NCI-H2227 (cell line): ENCODE measurements around the gene ISM1.

Source experiments
- DNase-seq: peaks from one replicate; lab custom pipeline; 2025; ENCODE audit not compliant: unreplicated experiment; lab: John Stamatoyannopoulos, UW

Gene ISM1

DNA sequence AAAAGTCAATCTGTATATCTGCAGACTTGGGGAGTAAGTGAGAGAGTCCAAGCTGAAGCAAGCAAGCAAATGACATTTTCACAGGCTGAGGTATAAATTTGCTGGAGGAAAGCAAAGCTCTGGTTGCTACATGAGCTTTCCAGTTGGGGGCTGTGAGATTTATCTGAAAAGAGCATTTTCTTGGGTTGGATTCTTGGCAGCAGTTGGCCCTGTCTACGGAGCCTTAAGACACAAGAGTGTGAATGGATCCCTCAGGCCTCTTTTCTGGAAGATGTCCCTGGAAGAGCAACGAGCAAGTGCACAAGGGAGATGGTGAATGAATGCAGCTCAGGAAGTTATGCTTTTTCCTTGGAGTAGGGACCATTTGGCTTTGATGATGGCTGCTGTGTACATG, 30.8 kb downstream of the ISM1 start:
- DNase-seq, result no peak

DNA sequence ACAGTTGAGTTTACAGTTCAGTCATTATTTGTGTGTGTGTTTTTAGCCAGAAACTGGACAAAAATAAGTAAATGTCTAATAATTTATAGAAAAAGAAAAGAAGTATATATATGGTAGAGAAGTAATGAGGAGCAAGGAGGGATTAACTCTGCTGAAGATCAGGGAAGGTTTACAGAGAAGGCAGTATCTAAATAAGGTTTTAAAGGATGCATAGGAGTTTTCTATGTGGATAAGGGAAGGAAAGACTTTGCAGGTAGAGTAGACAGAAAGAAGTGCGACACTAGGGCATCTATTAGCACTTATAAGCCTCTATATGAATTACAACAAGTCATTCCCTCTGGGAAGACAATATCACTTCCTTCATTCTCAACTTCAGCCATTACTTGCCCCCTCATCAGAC, 34.3 kb downstream of the ISM1 start:
- no peak for DNase-seq

DNA sequence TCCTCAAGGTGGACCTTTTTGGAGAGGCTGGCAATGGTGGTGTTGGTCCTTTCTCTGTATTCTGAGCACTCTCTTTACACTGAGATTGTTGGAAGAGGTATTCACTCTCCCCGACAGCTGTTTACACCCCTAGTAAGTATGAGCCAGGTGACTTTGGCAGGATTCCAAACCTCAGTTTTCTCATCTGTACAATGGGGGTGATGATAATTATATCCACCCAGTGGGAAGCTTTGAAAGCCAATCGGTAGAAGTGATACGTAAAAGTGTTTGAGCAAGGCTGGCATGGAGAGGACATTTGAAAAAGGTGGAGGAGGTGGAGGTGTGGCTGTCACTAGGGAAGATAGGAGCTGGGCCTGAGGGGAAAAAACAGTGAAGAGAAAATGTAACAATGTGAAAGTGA, 35.5 kb downstream of the ISM1 start:
- DNase-seq, result no peak

DNA sequence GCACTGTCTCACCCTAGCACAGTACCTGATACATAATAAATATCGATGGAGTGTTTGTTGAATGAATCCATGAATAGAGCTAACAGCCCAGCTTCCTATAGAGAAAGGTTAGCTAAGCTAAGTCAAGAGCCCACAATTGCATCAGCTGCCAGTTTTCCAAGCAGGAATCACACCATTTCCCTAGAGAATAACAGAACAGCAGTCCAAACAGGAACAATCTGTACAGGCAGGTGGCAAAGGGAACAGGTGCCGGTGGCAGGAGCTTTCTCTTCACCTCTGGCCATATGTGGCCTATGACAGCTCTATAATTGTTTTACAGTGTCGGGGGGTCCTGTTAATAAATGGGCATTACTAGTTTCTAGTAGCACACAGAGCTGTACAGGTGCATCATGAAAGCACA, 38.8 kb downstream of the ISM1 start:
- DNase-seq, result no peak

DNA sequence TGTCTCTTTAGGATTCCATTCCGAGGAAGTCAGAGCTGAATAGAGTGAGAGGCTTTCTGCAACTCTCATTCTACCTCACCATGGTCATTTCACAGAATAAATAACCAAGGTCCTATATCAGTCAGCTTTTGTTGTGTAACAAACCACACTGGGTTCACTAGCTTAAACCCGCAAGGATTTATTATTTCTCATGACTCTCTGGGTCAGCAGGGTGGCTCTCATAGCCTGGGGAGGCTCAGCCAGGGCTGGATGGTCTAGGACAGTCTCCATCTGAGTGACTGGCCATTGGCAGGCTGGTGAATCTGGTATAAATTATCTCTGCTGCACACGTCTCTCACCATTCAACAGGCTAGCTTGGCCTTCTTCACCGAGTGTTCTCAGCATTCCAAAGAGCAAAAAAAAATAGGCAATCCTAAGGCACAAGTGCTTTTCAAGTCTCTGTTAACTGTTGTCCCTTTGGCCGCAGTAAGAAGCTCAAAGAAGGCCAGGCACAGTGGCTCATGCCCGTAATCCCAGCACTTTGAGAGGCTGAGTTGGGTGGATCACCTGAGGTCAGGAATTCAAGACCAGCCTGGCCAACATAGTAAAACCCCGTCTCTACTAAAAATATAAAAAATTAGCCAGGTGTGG, 39.7 kb downstream of the ISM1 start:
- DNase-seq, result no peak

DNA sequence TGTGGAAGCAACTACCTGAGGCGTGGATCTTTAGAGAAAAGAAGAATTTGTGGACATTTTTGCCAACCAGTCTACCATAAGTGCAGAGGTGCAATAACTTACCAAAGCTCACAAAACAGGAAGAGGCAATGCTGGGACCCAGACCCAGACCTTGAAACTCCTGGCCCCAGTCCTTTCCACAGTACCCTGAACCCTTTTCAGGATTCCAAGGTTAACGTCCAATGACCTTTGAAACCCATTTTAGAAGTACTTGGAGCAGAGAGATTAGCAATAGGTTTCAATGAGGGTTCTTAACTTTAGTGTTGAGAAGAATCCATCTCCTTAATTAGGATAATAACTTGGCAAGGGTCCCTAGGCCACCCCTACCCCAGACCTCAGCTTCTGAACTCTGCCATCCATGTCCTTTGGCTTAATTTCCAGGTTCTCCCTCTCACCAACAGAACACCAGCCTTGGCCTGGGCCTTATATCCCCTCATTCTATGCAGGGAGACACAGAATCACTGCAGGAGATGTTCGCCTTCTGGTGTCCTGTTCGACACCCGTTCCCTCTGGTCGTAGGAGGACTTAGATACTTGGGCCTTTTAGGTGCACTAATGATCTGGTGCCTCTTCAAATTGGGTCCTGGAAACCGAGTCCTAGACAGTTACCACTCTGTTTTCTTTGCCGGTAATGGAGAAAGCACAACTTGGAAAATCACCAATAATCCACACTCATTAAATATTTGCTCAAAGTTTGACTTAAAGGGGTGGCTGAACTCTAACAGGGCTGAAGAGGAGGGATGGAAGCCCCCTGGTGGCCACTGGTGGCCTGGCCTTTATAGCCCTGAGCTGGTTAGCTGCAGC, 40.6 kb downstream of the ISM1 start:
- DNase-seq, result peak; percentile 27

DNA sequence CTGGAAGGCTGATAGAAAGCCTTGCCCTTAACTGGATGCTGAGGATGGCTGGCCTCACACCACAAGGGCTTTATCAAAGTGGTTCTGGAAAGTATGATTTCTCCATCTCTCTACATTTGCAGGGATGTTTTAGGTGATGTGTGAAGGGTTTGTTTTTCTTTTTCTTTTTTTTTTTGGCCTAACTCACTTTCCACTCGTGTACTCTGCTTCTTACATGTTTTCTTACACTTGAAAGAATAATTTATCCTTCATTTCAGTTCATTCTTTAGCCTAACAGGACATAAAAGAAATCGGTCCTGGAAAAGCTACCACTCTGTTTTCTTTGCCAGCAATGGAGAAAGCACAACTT, 41.2 kb downstream of the ISM1 start:
- no peak for DNase-seq

DNA sequence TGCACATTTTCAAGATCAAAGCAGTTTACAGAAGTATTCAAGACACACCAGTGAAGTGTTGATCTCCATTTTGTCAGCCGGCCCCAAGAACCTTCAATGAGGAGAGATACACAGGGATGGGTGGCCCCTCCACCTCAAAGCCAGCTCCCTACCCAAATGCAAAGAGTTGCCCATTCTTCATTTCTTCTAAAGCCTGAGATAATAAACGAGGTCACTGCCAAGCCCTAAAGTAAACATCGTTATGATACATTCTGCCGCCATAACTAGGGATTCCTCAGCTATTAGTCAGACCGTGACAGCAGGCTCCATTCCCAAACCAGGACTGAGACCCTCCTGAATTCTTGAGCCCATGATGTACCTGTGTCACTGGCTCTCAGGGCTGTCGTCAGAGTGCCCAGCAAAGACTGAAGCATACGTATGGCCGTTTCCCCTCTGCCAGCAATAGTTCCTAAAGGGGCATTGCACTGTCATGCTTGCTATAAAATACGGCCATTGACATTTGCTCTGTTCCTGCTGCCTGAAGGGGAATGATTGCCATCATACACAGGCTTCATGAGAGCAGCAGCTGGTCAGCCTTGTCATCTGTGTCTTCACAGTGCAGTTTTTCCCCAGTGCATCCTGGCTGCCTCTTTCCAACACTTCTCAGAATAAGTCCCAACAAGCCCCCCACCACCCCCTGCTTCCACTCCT, 41.7 kb downstream of the ISM1 start:
- no peak for DNase-seq

DNA sequence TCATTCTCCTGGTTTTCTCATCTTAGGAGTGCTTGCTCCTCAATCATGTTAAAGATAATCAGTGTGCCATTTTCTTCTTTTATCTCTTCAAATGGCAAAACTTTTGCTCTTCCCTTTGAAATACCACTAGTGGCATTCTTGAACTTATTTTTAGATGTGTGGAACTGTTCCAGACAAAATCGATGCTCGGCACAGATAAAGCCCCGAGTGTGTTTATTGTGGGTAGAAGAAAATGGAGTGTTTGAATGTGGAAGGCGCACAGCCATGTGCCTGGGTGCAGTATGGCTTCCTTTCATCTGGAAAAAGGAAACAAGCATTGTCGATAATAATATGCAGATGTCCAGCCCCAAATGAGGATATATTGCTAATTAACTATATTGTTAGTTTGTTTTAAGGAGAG, 42.4 kb downstream of the ISM1 start:
- DNase-seq, result no peak

DNA sequence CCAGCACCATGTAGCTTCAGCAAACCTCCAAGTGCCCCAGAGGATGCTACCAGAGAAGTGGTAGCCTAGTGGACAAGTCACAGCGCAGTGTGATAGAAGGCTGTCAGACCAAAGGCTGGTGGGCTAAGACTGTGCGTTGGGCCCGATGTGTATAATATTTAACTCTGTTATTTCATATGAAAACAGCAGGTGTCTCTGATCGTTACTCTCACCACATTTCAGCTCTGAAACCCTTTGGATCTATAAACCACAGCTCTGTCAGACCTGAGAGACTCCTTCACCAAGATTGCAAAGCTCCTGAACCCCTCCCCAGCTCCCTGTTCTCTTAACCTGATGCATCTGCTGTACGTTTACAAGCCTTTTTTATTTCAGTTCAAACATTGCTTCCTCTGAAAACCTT, 43.8 kb downstream of the ISM1 start:
- DNase-seq, result no peak

DNA sequence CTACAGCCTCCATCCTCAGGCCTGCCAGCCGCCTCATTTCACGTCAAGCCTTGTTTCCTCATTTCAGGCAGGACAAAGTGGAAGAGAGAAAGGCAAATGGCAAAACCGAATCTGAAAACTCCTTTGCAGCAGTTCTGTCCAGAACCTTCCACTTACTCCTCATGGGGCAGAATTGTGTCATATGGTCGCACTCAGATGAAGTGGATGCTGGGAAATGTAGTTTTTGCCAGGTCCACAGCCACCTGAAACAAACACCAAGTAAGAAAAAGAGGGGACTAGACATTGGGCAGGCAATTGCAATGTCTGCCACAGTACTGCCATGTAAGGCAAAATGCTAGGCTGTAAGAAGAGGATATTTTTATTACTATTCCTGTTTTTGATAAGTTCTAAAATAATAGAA, 44.9 kb downstream of the ISM1 start:
- DNase-seq, result no peak

DNA sequence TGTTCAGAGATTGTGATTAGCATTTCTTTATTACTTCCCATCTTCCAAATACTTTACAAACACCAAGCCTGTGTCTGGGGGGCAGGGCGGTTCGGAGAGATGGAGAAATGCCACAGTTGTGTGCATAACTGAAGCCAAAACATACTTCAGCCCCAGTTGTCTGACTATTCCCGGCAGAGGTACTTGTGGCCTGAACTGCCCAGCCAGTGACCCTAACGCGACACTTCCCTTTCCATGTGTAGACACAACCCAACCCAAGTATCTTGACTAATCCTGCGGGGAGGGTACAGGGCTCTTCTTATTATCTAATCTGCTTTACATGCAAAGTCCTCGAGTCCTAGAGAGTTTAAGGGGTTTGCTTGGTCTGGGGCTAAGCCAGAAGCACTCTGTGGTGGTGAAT, 46.2 kb downstream of the ISM1 start:
- no peak for DNase-seq

DNA sequence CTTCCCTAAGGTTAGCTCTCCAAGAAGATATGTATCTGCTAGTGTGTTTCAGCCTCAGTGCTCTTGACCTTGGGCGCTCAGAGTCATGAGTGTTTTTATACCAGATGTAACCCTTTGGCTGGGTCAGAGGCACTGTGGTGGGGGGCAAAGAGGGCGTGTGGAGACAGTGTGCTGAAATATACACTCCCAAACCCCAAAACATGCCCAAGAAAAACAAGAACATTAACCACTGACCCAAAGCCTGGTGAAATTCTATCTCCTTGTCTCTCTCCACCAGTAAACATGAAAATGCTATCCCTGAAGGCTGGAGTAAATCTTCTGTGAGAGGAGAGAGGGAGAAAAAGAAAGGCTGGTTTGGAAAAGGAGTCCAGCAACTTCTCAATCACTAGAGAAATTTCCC, 47.9 kb downstream of the ISM1 start:
- no peak for DNase-seq

DNA sequence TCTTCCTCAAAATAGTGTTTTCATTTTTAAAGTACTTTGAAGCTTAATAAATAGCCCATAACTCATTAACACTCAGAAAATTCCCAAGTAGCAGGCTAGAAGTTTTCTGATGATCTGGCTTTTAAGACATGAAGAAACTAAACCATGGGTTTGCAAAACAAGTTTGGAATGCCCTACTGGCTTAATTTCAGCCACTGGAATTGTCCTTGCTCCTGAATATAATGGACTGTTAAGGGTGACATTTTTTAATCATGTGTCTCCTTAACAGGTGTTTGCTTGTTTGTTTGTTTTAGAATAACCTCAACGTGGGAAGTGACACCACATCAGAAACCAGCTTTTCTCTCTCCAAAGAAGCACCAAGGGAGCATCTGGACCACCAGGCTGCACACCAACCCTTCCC, 49.1 kb downstream of the ISM1 start:
- no peak for DNase-seq

DNA sequence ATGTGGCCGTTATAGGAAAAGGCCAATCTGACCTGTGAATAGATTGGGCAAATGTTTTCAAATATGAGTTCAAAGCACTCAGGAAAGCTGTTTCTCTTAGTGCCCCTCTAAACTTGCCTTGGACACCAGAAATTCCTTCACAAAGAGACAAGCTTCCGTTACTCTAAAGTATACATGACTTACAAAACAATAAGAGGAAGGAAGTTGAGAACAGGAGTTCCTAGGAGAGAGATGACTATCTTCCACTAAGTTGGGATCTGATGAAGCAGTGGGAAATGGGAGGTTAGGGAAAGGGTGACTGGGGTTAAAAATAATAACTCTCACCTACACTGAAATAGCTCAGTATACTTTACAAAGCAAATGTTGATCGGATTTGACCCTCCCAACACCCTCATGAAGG, 50.0 kb downstream of the ISM1 start:
- no peak for DNase-seq

DNA sequence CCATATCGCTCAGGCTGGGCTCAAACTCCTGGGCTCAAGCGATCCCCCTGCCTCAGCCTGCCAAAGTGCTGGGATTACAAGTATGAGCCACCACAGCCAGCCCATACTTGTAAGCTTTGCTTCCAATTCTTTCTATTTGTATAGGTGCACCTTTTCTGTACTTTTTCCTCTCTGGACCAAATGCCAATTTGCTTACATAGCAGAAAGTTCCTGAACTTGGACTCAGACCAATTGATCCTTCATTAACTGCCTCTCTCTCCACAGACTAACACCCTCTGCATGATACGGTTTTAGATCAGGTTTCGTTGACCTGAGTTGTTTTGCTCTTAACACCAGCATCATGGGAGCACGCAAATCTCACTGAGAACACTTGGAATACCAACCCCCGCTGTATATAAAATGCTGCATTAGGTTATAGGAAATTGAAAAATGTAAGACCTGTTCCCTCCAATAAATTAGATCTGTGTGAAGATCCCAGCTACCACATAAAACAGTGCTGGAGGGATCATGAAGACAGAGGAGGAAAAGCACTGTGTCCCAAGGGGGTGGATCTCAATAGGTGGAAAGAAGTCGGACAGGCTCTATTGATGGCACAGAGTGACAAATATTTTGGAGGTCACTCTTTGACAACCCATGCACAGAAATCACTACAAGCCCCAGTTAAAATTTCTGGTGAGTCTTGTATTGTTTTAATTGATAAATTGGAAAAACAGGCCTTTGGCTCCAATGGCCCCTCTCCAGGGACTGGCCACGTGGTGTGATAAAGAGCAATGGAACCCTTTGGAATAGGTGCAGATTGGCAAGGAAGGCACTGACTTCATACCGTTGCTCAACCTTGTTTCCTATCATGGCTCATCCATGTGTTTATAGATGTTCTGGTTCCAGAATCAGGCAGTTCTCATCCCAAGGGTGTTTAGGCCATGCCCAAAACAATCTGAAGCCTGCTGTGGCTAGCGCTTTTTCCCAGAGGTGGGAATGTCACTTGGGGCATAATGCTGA, 51.2 kb downstream of the ISM1 start:
- DNase-seq, result no peak

DNA sequence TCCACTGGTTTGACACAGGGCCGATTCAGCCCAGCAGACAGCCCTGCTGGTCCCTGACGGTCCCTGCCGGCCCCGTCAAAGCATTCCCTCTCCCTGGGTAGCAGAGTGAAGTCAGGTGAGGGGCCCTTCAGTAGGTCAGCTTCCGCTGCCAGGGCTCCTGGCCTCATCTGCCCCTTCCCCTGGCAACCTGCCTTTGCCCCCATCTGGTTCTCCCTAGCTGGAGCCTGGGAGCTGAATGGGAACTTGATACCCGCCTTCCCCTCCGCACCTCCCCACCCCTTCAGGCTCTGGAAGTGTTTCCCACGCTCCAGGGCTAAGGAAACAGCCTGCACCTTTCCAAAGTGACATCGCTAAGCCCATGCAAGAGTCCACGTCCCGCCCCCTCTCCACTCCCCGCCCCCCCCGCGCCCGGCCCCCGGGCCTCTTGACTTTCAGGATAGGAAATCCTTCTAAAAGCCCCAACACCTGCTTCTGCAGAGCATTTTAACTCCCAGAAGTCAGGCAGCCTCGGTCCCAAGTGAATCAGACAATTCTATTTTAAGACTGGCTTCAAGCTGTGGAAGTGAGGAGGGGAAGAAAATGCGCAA, 53.3 kb downstream of the ISM1 start:
- peak; percentile 39 for DNase-seq

DNA sequence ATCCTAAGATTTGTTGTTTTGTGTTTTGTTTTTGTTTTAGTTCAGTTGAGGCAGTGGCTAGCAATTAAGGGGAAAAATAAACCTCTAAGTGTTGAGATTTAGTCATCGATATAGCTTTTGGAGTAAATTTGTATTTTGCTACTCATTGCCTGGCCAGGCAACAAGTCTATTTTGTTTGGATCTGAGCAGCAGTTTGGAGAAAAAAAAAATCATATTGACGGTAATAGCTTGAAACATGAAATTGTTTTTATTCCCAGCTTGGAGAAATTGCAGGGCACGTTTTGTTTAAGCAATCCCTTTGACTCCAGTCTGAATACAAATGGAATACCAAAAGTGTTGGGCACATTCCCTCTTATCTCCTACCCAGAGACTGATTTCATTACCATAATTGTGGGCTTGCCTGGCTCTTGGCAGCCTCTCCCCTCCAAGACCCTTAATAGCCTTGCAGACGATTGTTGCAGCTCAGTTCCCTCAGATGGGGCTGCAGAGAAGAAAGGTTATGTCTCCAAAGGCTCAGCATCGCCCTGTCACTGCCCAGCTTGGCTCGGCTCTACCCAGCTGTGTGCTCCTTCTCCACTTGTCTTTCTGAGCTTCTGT, 56.0 kb downstream of the ISM1 start:
- peak; percentile 64 for DNase-seq

DNA sequence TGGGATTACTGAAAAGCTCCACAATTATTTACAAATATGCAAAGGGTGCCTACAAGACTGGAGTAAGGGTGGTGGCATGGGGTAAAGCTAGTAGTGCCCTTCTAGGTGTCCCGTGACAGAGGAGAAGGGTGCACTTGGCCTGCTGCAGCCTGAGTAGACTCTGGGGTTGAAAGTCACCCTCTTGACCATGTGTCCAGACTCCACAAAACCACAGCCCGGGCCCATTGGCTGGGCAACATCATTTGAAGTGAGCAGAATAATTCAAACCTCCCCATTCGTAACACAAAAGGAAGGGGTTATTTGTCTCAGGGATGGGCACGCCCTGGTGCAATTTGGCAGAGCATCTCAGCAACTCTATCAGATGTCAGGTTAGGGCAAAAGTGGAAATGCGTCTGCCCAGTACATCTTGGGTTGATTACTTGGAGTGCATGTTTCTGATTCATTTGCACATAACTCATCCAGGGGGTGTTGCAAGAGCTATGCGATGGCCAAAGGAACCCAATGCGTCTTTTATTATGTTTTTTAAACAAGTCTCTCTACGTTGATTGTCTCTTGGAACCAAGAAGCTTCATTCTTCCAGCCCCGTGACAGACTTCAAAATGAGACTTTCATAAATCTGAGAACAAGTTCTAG, 56.7 kb downstream of the ISM1 start:
- DNase-seq, result no peak
